ENCODE data around the gene GALNT4.
A peak's percentile ranks its signal among the peaks of the same experiment; 100 is the strongest.

GALNT4 gene

GRCh38 chr12:89528434-89528833 lies 3.8 kb upstream of the GALNT4 start:
- DNase-seq: no peak

GRCh38 chr12:89525824-89526770 lies 1.5 kb upstream of the GALNT4 start, which contains the start of gene POC1B:
Gene POC1B, minus strand, starts transcription at chr12:89526047. Its CDS starts 152 bp downstream, at chr12:89525895.
- peak; percentile 81 for DNase-seq

- peak; percentile 81 for DNase-seq
Measured at GRCh38 chr12:89525305-89525823, 768 bp upstream of the GALNT4 start.

- DNase-seq: no peak
Measured at GRCh38 chr12:89523843-89524540, 604 bp downstream of the GALNT4 start.

- DNase-seq: no peak
Measured at GRCh38 chr12:89523393-89523792, 1.2 kb downstream of the GALNT4 start.

GRCh38 chr12:89521364-89522223 lies 3.0 kb downstream of the GALNT4 start:
- DNase-seq: no peak

- no peak for DNase-seq
Measured at GRCh38 chr12:89517720-89518119, 6.9 kb downstream of the GALNT4 start.

GRCh38 chr12:89516633-89517032 lies 8.0 kb downstream of the GALNT4 start:
- no peak for DNase-seq

- no peak for DNase-seq
Measured at GRCh38 chr12:89514751-89515150, 9.8 kb downstream of the GALNT4 start.

- DNase-seq: no peak
Measured at GRCh38 chr12:89513544-89513943, 11.1 kb downstream of the GALNT4 start.

GRCh38 chr12:89507015-89507824 lies 17.4 kb downstream of the GALNT4 start:
- no peak for DNase-seq

GRCh38 chr12:89506050-89506449 lies 18.5 kb downstream of the GALNT4 start:
- DNase-seq: no peak

GRCh38 chr12:89504560-89505346 lies 19.8 kb downstream of the GALNT4 start:
- DNase-seq: no peak

GRCh38 chr12:89501793-89502192 lies 22.8 kb downstream of the GALNT4 start:
- DNase-seq: no peak

GRCh38 chr12:89499857-89500256 lies 24.7 kb downstream of the GALNT4 start:
- no peak for DNase-seq

- no peak for DNase-seq
Measured at GRCh38 chr12:89497467-89497866, 27.1 kb downstream of the GALNT4 start.

- no peak for DNase-seq
Measured at GRCh38 chr12:89497005-89497404, 27.6 kb downstream of the GALNT4 start.

GRCh38 chr12:89494411-89495231 lies 30.0 kb downstream of the GALNT4 start:
- no peak for DNase-seq

GRCh38 chr12:89493670-89494302 lies 30.8 kb downstream of the GALNT4 start:
- no peak for DNase-seq

- no peak for DNase-seq
Measured at GRCh38 chr12:89492883-89493282, 31.7 kb downstream of the GALNT4 start.
